Uterus (tissue), 4 donors: ENCODE results near the gene CGNL1. TPM values are rescaled to one million over a fixed set of nuclear protein-coding genes. Genes with fewer than 3 reads are reported as not detected.

Source experiments
- DNase-seq, 2 donors: peaks; one replicate each; pipeline ENCODE4 v3.0.0-alpha.2; 2019 to 2020
- H3K27ac ChIP-seq, 2 donors: fragments of 200-600 bp; sonication (generic); 1 replicate in 1 of 2; 2 replicates in 1 of 2; pipeline ENCODE4 v1.5.1; 2016 to 2018
- H3K27me3 ChIP-seq, 2 donors: fragments of 200-600 bp; sonication (generic); one replicate each; pipeline ENCODE4 v1.5.1; 2018 to 2019; ENCODE audit warnings: control low read depth in 1 of 2
- H3K36me3 ChIP-seq, 2 donors: fragments of 200-600 bp; sonication (generic); one replicate each; pipeline ENCODE4 v1.5.1; 2019; ENCODE audit warnings: control low read depth in 1 of 2
- H3K4me1 ChIP-seq, 2 donors: fragments of 200-600 bp; sonication (generic); one replicate each; pipeline ENCODE4 v1.5.1; 2018 to 2019; ENCODE audit warnings: control low read depth in 1 of 2
- H3K4me3 ChIP-seq, 2 donors: fragments of 200-600 bp; sonication (generic); 1 replicate in 1 of 2; 2 replicates in 1 of 2; pipeline ENCODE4 v1.5.1; 2018 to 2019; ENCODE audit warnings: mild to moderate bottlenecking in 1 of 2
- H3K9me3 ChIP-seq, 2 donors: fragments of 200-600 bp; sonication (generic); one replicate each; pipeline ENCODE4 v1.5.1; 2019; ENCODE audit warnings: control low read depth in 1 of 2
- CTCF ChIP-seq, 4 experiments: fragments of 200-600 bp in 2 of 4; fragments of 450-650 bp in 2 of 4; sonication (generic) in 2 of 4; IDR thresholded peaks; one replicate each; pipeline ENCODE4 v1.5.1; 2016 to 2019; ENCODE audit warnings: antibody characterized with exemption in 4 of 4, mild to moderate bottlenecking in 2 of 4, moderate library complexity in 1 of 4
- POLR2A ChIP-seq, 2 donors: fragments of 450-650 bp; IDR thresholded peaks; one replicate each; pipeline ENCODE4 v1.6.1; 2016; ENCODE audit warnings: antibody characterized with exemption in 2 of 2, mild to moderate bottlenecking in 1 of 2, moderate library complexity in 1 of 2
- intact Hi-C: fragments of 100-400 bp; cut with DNase I; formaldehyde crosslinking; loops from one replicate; pipeline ENCODE4 v1.15.1; 2023; ENCODE audit warnings: low total_unique reads
- total RNA-seq, 4 donors: library from RNA; depleted of rRNA in 3 of 4; stranded (reverse); fragments of >200 nt in 3 of 4; gene quantifications; one replicate each; pipeline versions ENCODE4 v1.1.0 to v1.2.4, GENCODE V29; 2014 to 2023
- donor health status: DM: yes; HTN: yes; CAD: no.

Gene CGNL1
- total RNA-seq, 4 donors from 2014 or later: 15.1 to 74.4 (median 31.7) TPM

GRCh38 chr15:57472861-57473260, 96.6 kb downstream of the CGNL1 start:
- H3K4me1 ChIP-seq: no peaks in the 10 kb centered on the region

GRCh38 chr15:57476533-57476975, 100.2 kb downstream of the CGNL1 start:
- H3K36me3 ChIP-seq: no peaks in the 10 kb centered on the region
- TF ChIP-seq CTCF (IDR thresholded peaks at IDR 0.05) (no peak), POLR2A (IDR thresholded peaks at IDR 0.05) (no peak)
- H3K4me3 ChIP-seq: no peak overlapping the region
- no peak for DNase-seq
- H3K27ac ChIP-seq: no peak overlapping the region
- no peaks in the 10 kb centered on the region for H3K9me3 ChIP-seq
- H3K27me3 ChIP-seq: no peaks in the 10 kb centered on the region
- no peaks in the 10 kb centered on the region for H3K4me1 ChIP-seq
- intact Hi-C loops: no loop called here

More at GRCh38 chr15:57472861-57473260, 96.6 kb downstream of the CGNL1 start:
- H3K9me3 ChIP-seq: no peaks in the 10 kb centered on the region
- H3K36me3 ChIP-seq: no peaks in the 10 kb centered on the region
- intact Hi-C loops: no loop called here
- H3K27me3 ChIP-seq: no peaks in the 10 kb centered on the region
- H3K27ac ChIP-seq: no peak overlapping the region
- DNase-seq: no peak
- H3K4me3 ChIP-seq: no peak overlapping the region
- TF ChIP-seq CTCF (IDR thresholded peaks at IDR 0.05) (no peak), POLR2A (IDR thresholded peaks at IDR 0.05) (no peak)

- TF ChIP-seq POLR2A (IDR thresholded peaks at IDR 0.05) (no peak), CTCF (IDR thresholded peaks at IDR 0.05) (no peak)
- intact Hi-C loops: no loop called here
- Histone ChIP-seq H3K9me3 (no peaks in the 10 kb centered on the region), H3K4me3 (no peak overlapping the region), H3K27ac (no peak overlapping the region), H3K27me3 (no peaks in the 10 kb centered on the region), H3K36me3 (no peaks in the 10 kb centered on the region), H3K4me1 (no peaks in the 10 kb centered on the region)
- DNase-seq: no peak
Measured at GRCh38 chr15:57477736-57478522, 101.6 kb downstream of the CGNL1 start.

GRCh38 chr15:57479005-57479404, 102.7 kb downstream of the CGNL1 start:
- DNase-seq: no peak
- Histone ChIP-seq H3K27ac (no peak overlapping the region), H3K4me3 (no peak overlapping the region), H3K27me3 (no peaks in the 10 kb centered on the region), H3K4me1 (no peaks in the 10 kb centered on the region), H3K9me3 (no peaks in the 10 kb centered on the region), H3K36me3 (no peaks in the 10 kb centered on the region)
- TF ChIP-seq POLR2A (IDR thresholded peaks at IDR 0.05) (no peak), CTCF (IDR thresholded peaks at IDR 0.05) (no peak)
- intact Hi-C loops: no loop called here

- intact Hi-C loops: no loop called here
- no peaks in the 10 kb centered on the region for H3K27me3 ChIP-seq
- H3K4me3 ChIP-seq: no peak overlapping the region
- H3K4me1 ChIP-seq: no peaks in the 10 kb centered on the region
- TF ChIP-seq POLR2A (IDR thresholded peaks at IDR 0.05) (no peak), CTCF (IDR thresholded peaks at IDR 0.05) (no peak)
- H3K9me3 ChIP-seq: no peaks in the 10 kb centered on the region
- no peak overlapping the region for H3K27ac ChIP-seq
- no peaks in the 10 kb centered on the region for H3K36me3 ChIP-seq
- DNase-seq: no peak
Measured at GRCh38 chr15:57481038-57481705, 104.9 kb downstream of the CGNL1 start.
